ENCODE results near the gene ERBIN.

GRCh38 chr5:65913519-65913918, 12.9 kb upstream of the ERBIN start:
- TF ChIP-seq BHLHE40 (IDR thresholded peaks at IDR 0.05; ENCODE audit: low read depth, low read length): no peak
- TF ChIP-seq RAD21 (IDR thresholded peaks at IDR 0.05; ENCODE audit: low read length): no peak
- TF ChIP-seq CEBPB (IDR thresholded peaks at IDR 0.05; ENCODE audit: low read depth, low read length): no peak
- TF ChIP-seq USF2 (IDR thresholded peaks at IDR 0.05; ENCODE audit: low read depth, low read length): no peak
- no peak for TF ChIP-seq CTCF (conservative IDR thresholded peaks at IDR 0.05; ENCODE audit: low read depth, low read length)
- TF ChIP-seq MAZ (IDR thresholded peaks at IDR 0.05; ENCODE audit: borderline replicate concordance, low read depth, low read length): no peak
- no peak for TF ChIP-seq MXI1 (IDR thresholded peaks at IDR 0.05; ENCODE audit: borderline replicate concordance, low read depth, low read length)
- TF ChIP-seq FOS (IDR thresholded peaks at IDR 0.05; ENCODE audit: low read depth, low read length): no peak
- TF ChIP-seq NFE2L2 (IDR thresholded peaks at IDR 0.05; ENCODE audit: low read depth, low read length): no peak
- no peak for TF ChIP-seq CHD1 (IDR thresholded peaks at IDR 0.05; ENCODE audit: low read depth, low read length)
- TF ChIP-seq ELK1 (IDR thresholded peaks at IDR 0.05; ENCODE audit: borderline replicate concordance, low read depth, low read length): no peak
- no peak for TF ChIP-seq POLR2A (IDR thresholded peaks at IDR 0.05; ENCODE audit: low read depth, low read length)
- TF ChIP-seq SMC3 (IDR thresholded peaks at IDR 0.05; ENCODE audit: low read depth, low read length): no peak
